CD8-positive, alpha-beta memory T cell (primary cell): Measurements from ENCODE around the gene PRR20G. TPM values are rescaled to one million over a fixed set of nuclear protein-coding genes. Genes with fewer than 3 reads are reported as not detected.

Experiments used
- CTCF ChIA-PET: fragments of 350-600 bp; sonication (Branson Sonifier 250); formaldehyde crosslinking; loops from one replicate; lab custom pipeline; 2021; ENCODE audit warnings: antibody characterized with exemption; lab: Charles Lee
- POLR2A ChIA-PET: fragments of 350-600 bp; sonication (Branson Sonifier 250); formaldehyde crosslinking; loops from one replicate; lab custom pipeline; 2021; ENCODE audit warnings: antibody characterized with exemption; lab: Charles Lee
- DNase-seq, 5 donors: peaks; one replicate each; pipeline versions ENCODE4 v3.0.0 to v3.0.0-alpha.2; 2020 to 2022; ENCODE audit warnings: mixed read lengths in 1 of 5
- H3K27ac ChIP-seq: one replicate; pipeline ENCODE4 v1.7.0; 2013; ENCODE audit warnings: low read depth, mild to moderate bottlenecking, low read length, moderate library complexity
- H3K27me3 ChIP-seq: 2 replicates; pipeline ENCODE4 v1.7.0; 2013; ENCODE audit warnings: low read length, mild to moderate bottlenecking; ENCODE audit not compliant: insufficient read depth, poor library complexity, severe bottlenecking
- H3K36me3 ChIP-seq: 2 replicates; pipeline ENCODE4 v1.7.0; 2013; ENCODE audit warnings: mild to moderate bottlenecking, low read length, moderate library complexity; ENCODE audit not compliant: insufficient read depth
- H3K4me1 ChIP-seq: 2 replicates; pipeline ENCODE4 v1.7.0; 2013; ENCODE audit warnings: mild to moderate bottlenecking, low read length, moderate library complexity; ENCODE audit not compliant: insufficient read depth
- H3K4me3 ChIP-seq: 2 replicates; pipeline ENCODE4 v1.7.0; 2013; ENCODE audit warnings: mild to moderate bottlenecking, low read length
- H3K9me3 ChIP-seq: 2 replicates; pipeline ENCODE4 v1.7.0; 2013; ENCODE audit warnings: mild to moderate bottlenecking, low read length
- H3K27ac Mint-ChIP-seq, 8 donors: one replicate each; pipeline ENCODE4 v1.8.0; 2020 to 2021; ENCODE audit warnings: mixed read lengths in 8 of 8, mild to moderate bottlenecking in 6 of 8, inconsistent platforms in 3 of 8, moderate library complexity in 3 of 8
- H3K27me3 Mint-ChIP-seq, 2 donors: one replicate each; pipeline ENCODE4 v1.8.0; 2020 to 2021; ENCODE audit warnings: mixed read lengths in 2 of 2, mild to moderate bottlenecking in 1 of 2, moderate library complexity in 1 of 2
- H3K36me3 Mint-ChIP-seq, 3 donors: one replicate each; pipeline ENCODE4 v1.8.0; 2020 to 2021; ENCODE audit warnings: mixed read lengths in 3 of 3, inconsistent platforms in 1 of 3, mild to moderate bottlenecking in 1 of 3
- H3K4me1 Mint-ChIP-seq, 3 donors: one replicate each; pipeline ENCODE4 v1.8.0; 2020 to 2021; ENCODE audit warnings: mixed read lengths in 3 of 3, inconsistent platforms in 1 of 3, mild to moderate bottlenecking in 1 of 3
- H3K4me3 Mint-ChIP-seq, 7 donors: one replicate each; pipeline ENCODE4 v1.8.0; 2020 to 2021; ENCODE audit warnings: mixed read lengths in 7 of 7, mild to moderate bottlenecking in 6 of 7, moderate library complexity in 4 of 7, inconsistent platforms in 2 of 7
- H3K9me3 Mint-ChIP-seq, 5 donors: one replicate each; pipeline ENCODE4 v1.8.0; 2020 to 2022; ENCODE audit warnings: mixed read lengths in 5 of 5, mild to moderate bottlenecking in 3 of 5, moderate library complexity in 2 of 5, inconsistent platforms in 1 of 5
- polyA plus RNA-seq: library from polyadenylated mRNA; unstranded; fragments of 300-500 nt; fragmentation: Illumina TruSeq; gene quantifications from one replicate; pipeline ENCODE4 v1.2.3, GENCODE V29; 2021
- total RNA-seq, 2 experiments: library from RNA; stranded (reverse); gene quantifications; one replicate each; pipeline ENCODE4 v1.2.3, GENCODE V29; 2021

Gene PRR20G
- total RNA-seq (not detected), polyA plus RNA-seq (not detected)

DNA sequence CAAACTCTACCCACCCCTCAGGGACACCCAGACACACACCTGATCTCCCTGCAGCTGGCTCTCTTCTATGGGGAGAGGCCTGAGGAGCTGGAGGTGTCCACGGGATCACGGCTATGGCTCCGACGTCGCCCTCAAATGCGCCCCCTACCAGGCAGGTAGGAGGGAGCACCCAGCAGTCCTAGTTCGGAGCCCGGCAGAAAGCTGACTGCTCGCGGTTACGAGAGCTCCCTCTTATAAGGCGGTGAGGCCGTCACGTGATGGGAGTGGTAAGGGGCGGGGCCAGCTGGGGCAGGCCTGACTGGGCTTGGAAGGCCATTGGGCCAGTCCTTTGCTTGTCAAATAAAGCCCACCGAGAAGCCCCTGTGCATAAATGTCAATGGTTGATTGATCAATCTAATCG, at the start of gene PRR20G:
Gene PRR20G, minus strand, starts transcription at position 207 of the 400 bp plus-strand sequence. CDS start 681 bp downstream, outside the sequence.
- H3K4me3 Mint-ChIP-seq = no peak within 1 kb of the TSS
- no peak for DNase-seq
- H3K27ac Mint-ChIP-seq = no peak within 1 kb of the TSS
- Histone ChIP-seq H3K4me1 (no peaks in the 10 kb centered on the region), H3K4me3 (no peak within 1 kb of the TSS), H3K27ac (no peak within 1 kb of the TSS), H3K36me3 (no peaks in the 10 kb centered on the region), H3K9me3 (no peaks in the 10 kb centered on the region), H3K27me3 (no peaks in the 10 kb centered on the region)
- H3K9me3 Mint-ChIP-seq = peaks cover 0 to 18% (median 2%) of the 10 kb centered on the region in 5 donors
- ChIA-PET POLR2A (no interaction called here), CTCF (no interaction called here)
- H3K4me1 Mint-ChIP-seq = no peaks in the 10 kb centered on the region
- peaks cover 8% of the 10 kb centered on the region in 2 donors for H3K27me3 Mint-ChIP-seq
- H3K36me3 Mint-ChIP-seq = no peaks in the 10 kb centered on the region

- ChIA-PET CTCF (no interaction called here), POLR2A (no interaction called here)
- Mint-ChIP-seq H3K4me1 (no peaks in the 10 kb centered on the region), H3K4me3 (no peak overlapping the region), H3K27ac (no peak overlapping the region), H3K9me3 (peaks cover 12 to 20% (median 17%) of the 10 kb centered on the region in 5 donors), H3K36me3 (no peaks in the 10 kb centered on the region), H3K27me3 (peaks cover 31 to 32% of the 10 kb centered on the region in 2 donors)
- Histone ChIP-seq H3K4me1 (no peaks in the 10 kb centered on the region), H3K36me3 (no peaks in the 10 kb centered on the region), H3K27me3 (no peaks in the 10 kb centered on the region), H3K27ac (no peak overlapping the region), H3K4me3 (no peak overlapping the region), H3K9me3 (no peaks in the 10 kb centered on the region)
- no peak for DNase-seq
Observed at GRCh38 chr3:127337001-127337400, 49.2 kb upstream of the PRR20G start.

DNA sequence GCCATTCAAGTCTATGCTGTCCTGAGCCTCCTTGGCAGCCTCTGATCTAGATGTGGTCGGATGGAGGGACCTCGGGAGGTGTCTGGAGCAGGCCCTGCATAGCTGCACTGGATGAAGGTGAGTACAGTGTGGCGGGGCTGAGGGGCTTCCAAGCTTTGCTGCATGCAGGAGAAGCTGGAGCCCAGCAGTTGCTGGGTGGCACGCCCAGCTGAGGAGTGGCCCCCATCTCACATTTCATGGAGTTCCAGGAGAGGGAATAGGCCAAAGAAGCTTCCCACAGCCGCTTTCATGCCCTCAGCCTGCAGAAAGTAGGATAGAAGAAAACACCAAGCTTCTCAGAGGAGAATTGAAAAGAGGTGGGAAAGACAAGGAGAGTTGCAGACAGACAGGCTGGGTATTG, 48.3 kb upstream of the PRR20G start:
- peaks cover 29 to 31% of the 10 kb centered on the region in 2 donors for H3K27me3 Mint-ChIP-seq
- H3K27ac Mint-ChIP-seq = no peak overlapping the region
- CTCF ChIA-PET = no interaction called here
- Histone ChIP-seq H3K4me3 (no peak overlapping the region), H3K36me3 (no peaks in the 10 kb centered on the region), H3K27ac (no peak overlapping the region), H3K4me1 (no peaks in the 10 kb centered on the region), H3K27me3 (no peaks in the 10 kb centered on the region), H3K9me3 (no peaks in the 10 kb centered on the region)
- no peaks in the 10 kb centered on the region for H3K4me1 Mint-ChIP-seq
- no peaks in the 10 kb centered on the region for H3K36me3 Mint-ChIP-seq
- POLR2A ChIA-PET = no interaction called here
- H3K9me3 Mint-ChIP-seq = peaks cover 12 to 28% (median 19%) of the 10 kb centered on the region in 5 donors
- H3K4me3 Mint-ChIP-seq = no peak overlapping the region
- DNase-seq = no peak

GRCh38 chr3:127330385-127330784, 42.5 kb upstream of the PRR20G start:
- ChIA-PET POLR2A (no interaction called here), CTCF (interaction anchor here (2.1 kb wide), 1 partner anchor 13 kb away, joined by 5 read pairs; no protein-coding TSS in a partner anchor)
- no peaks in the 10 kb centered on the region for H3K36me3 Mint-ChIP-seq
- H3K4me1 ChIP-seq = no peaks in the 10 kb centered on the region
- H3K27me3 ChIP-seq = no peaks in the 10 kb centered on the region
- H3K27ac ChIP-seq = no peak overlapping the region
- peaks cover 14 to 16% of the 10 kb centered on the region in 2 donors for H3K27me3 Mint-ChIP-seq
- no peak for DNase-seq
- H3K9me3 ChIP-seq = no peaks in the 10 kb centered on the region
- no peak overlapping the region for H3K27ac Mint-ChIP-seq
- H3K4me1 Mint-ChIP-seq = no peaks in the 10 kb centered on the region
- H3K4me3 ChIP-seq = no peak overlapping the region
- no peaks in the 10 kb centered on the region for H3K36me3 ChIP-seq
- H3K4me3 Mint-ChIP-seq = no peak overlapping the region
- peaks cover 29 to 43% (median 37%) of the 10 kb centered on the region in 5 donors for H3K9me3 Mint-ChIP-seq

GRCh38 chr3:127329631-127330285, 41.9 kb upstream of the PRR20G start:
- Mint-ChIP-seq H3K36me3 (no peaks in the 10 kb centered on the region), H3K4me1 (no peaks in the 10 kb centered on the region), H3K27me3 (peaks cover 15 to 22% of the 10 kb centered on the region in 2 donors), H3K27ac (no peak overlapping the region), H3K4me3 (no peak overlapping the region), H3K9me3 (peaks cover 29 to 44% (median 36%) of the 10 kb centered on the region in 5 donors)
- DNase-seq = no peak
- Histone ChIP-seq H3K9me3 (no peaks in the 10 kb centered on the region), H3K4me1 (no peaks in the 10 kb centered on the region), H3K36me3 (no peaks in the 10 kb centered on the region), H3K4me3 (no peak overlapping the region), H3K27ac (no peak overlapping the region), H3K27me3 (no peaks in the 10 kb centered on the region)
- POLR2A ChIA-PET = no interaction called here
- CTCF ChIA-PET = interaction anchor here (2.1 kb wide), 1 partner anchor 13 kb away, joined by 5 read pairs; no protein-coding TSS in a partner anchor

GRCh38 chr3:127328421-127328820, 40.6 kb upstream of the PRR20G start:
- no peaks in the 10 kb centered on the region for H3K36me3 Mint-ChIP-seq
- no peaks in the 10 kb centered on the region for H3K27me3 ChIP-seq
- peaks cover 15 to 29% of the 10 kb centered on the region in 2 donors for H3K27me3 Mint-ChIP-seq

GRCh38 chr3:127326341-127326740, 38.5 kb upstream of the PRR20G start:
- H3K36me3 Mint-ChIP-seq = no peaks in the 10 kb centered on the region
- H3K4me3 Mint-ChIP-seq = no peak overlapping the region
- no peaks in the 10 kb centered on the region for H3K27me3 ChIP-seq
- no peaks in the 10 kb centered on the region for H3K4me1 Mint-ChIP-seq
- peaks cover 11 to 26% of the 10 kb centered on the region in 2 donors for H3K27me3 Mint-ChIP-seq
- CTCF ChIA-PET = no interaction called here
- no peaks in the 10 kb centered on the region for H3K4me1 ChIP-seq
- H3K9me3 Mint-ChIP-seq = peaks cover 19 to 27% (median 21%) of the 10 kb centered on the region in 5 donors
- DNase-seq = no peak
- no peak overlapping the region for H3K27ac ChIP-seq
- H3K27ac Mint-ChIP-seq = peak overlapping the region in 1 of 8 donors; percentile 24
- H3K9me3 ChIP-seq = no peaks in the 10 kb centered on the region
- H3K36me3 ChIP-seq = no peaks in the 10 kb centered on the region
- no peak overlapping the region for H3K4me3 ChIP-seq
- POLR2A ChIA-PET = no interaction called here

More at GRCh38 chr3:127328421-127328820, 40.6 kb upstream of the PRR20G start:
- no peak overlapping the region for H3K27ac Mint-ChIP-seq
- H3K4me1 Mint-ChIP-seq = no peaks in the 10 kb centered on the region
- no peak overlapping the region for H3K27ac ChIP-seq
- POLR2A ChIA-PET = no interaction called here
- CTCF ChIA-PET = no interaction called here
- no peaks in the 10 kb centered on the region for H3K9me3 ChIP-seq
- DNase-seq = no peak
- no peak overlapping the region for H3K4me3 Mint-ChIP-seq
- H3K4me3 ChIP-seq = no peak overlapping the region
- H3K36me3 ChIP-seq = no peaks in the 10 kb centered on the region
- peaks cover 24 to 37% (median 33%) of the 10 kb centered on the region in 5 donors for H3K9me3 Mint-ChIP-seq
- H3K4me1 ChIP-seq = no peaks in the 10 kb centered on the region

DNA sequence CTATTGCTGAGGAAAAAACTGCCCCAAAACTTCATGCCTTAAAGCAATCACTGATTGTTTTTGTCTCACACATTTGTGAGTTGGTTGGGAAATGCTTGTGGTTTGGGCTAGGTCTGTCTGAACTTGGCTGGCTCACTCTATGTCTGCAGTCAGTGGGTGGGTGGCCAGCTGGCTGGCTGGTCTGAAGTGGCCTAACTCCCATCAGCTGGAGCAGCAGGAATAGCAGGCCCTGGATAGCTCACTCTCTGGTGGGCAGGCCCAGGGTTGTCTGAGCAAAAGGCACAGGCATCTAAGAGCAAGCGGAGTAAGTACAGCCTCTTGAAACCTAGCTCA, 37.7 kb upstream of the PRR20G start:
- no peaks in the 10 kb centered on the region for H3K36me3 ChIP-seq
- no peak overlapping the region for H3K27ac ChIP-seq
- Mint-ChIP-seq H3K27me3 (peaks cover 11 to 28% of the 10 kb centered on the region in 2 donors), H3K27ac (no peak overlapping the region), H3K36me3 (no peaks in the 10 kb centered on the region), H3K9me3 (peaks cover 14 to 22% (median 22%) of the 10 kb centered on the region in 5 donors), H3K4me1 (no peaks in the 10 kb centered on the region), H3K4me3 (no peak overlapping the region)
- DNase-seq = no peak
- H3K27me3 ChIP-seq = no peaks in the 10 kb centered on the region
- POLR2A ChIA-PET = no interaction called here
- no peaks in the 10 kb centered on the region for H3K4me1 ChIP-seq
- CTCF ChIA-PET = no interaction called here
- H3K9me3 ChIP-seq = no peaks in the 10 kb centered on the region
- H3K4me3 ChIP-seq = no peak overlapping the region
